Neural crest cell (in vitro differentiated cells): ENCODE results near the gene RPP14. TPM values are rescaled to one million over a fixed set of nuclear protein-coding genes. Genes with fewer than 3 reads are reported as not detected.

Experiments used
- DNase-seq: peaks from one replicate; pipeline ENCODE4 v3.0.0; 2021; ENCODE audit warnings: low read depth, mixed read lengths, low spot score
- H3K27ac Mint-ChIP-seq: one replicate; pipeline ENCODE4 v1.8.0; 2021; ENCODE audit warnings: mild to moderate bottlenecking, mixed read lengths; ENCODE audit not compliant: unreplicated experiment
- H3K27me3 Mint-ChIP-seq: 2 replicates; pipeline ENCODE4 v1.8.0; 2021; ENCODE audit warnings: low read depth, mild to moderate bottlenecking, mixed read lengths
- H3K36me3 Mint-ChIP-seq: 2 replicates; pipeline ENCODE4 v1.8.0; 2021; ENCODE audit warnings: low read depth, mild to moderate bottlenecking, mixed read lengths
- H3K4me1 Mint-ChIP-seq: 2 replicates; pipeline ENCODE4 v1.8.0; 2021; ENCODE audit warnings: mixed read lengths
- H3K4me3 Mint-ChIP-seq: one replicate; pipeline ENCODE4 v1.8.0; 2021; ENCODE audit warnings: mild to moderate bottlenecking, mixed read lengths
- H3K9me3 Mint-ChIP-seq: 2 replicates; pipeline ENCODE4 v1.8.0; 2021; ENCODE audit warnings: mixed read lengths
- total RNA-seq: library from RNA; stranded (reverse); gene quantifications from 2 replicates; pipeline ENCODE4 v1.2.1, GENCODE V29; 2021
- TF ChIP-seq, protein P1 (sequence below): fragments of 200-600 bp; sonication (generic); conservative IDR thresholded peaks from 2 replicates; pipeline ENCODE4 v1.5.0; 2021; ENCODE audit warnings: antibody characterized with exemption, mild to moderate bottlenecking

RPP14 gene
- total RNA-seq, 1 donor from 2014 or later, result 29.9 TPM

DNA sequence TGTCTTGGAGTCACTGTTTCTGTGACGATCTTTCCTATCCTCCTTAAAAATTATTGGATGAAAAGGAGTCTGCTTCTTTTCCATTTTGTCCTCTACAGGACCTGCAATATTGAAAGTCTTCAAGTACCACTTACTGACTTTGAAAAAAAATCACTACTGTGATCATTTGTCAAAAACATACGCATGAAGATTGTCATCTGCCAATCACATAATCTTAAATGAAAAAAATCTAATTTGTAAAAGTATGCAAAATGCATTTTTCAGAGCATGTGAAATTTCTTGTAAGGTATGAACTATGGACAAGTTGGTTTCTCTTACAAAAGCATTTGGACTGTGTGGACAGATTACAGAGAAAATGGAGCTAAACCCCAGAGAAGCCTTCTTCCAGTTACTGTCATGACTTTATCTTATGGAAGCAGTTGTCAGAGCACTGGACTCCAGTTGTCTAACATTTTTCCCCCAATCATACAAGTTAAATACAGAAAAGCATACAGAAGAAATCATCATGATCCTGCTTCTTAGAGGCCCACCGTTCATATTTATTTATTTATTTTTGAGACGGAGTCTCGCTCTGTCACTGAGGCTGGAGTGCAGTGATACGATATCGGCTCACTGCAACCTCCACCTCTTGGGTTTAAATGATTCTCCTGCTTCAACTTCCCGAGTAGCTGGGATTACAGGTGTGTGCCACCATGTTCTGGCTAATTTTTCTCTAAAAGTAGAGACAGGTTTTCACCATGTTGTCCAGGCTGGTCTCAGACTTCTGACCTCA, 23.3 kb downstream of the RPP14 start:
- TF ChIP-seq, protein P1, sequence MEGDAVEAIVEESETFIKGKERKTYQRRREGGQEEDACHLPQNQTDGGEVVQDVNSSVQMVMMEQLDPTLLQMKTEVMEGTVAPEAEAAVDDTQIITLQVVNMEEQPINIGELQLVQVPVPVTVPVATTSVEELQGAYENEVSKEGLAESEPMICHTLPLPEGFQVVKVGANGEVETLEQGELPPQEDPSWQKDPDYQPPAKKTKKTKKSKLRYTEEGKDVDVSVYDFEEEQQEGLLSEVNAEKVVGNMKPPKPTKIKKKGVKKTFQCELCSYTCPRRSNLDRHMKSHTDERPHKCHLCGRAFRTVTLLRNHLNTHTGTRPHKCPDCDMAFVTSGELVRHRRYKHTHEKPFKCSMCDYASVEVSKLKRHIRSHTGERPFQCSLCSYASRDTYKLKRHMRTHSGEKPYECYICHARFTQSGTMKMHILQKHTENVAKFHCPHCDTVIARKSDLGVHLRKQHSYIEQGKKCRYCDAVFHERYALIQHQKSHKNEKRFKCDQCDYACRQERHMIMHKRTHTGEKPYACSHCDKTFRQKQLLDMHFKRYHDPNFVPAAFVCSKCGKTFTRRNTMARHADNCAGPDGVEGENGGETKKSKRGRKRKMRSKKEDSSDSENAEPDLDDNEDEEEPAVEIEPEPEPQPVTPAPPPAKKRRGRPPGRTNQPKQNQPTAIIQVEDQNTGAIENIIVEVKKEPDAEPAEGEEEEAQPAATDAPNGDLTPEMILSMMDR, result no peak
- Mint-ChIP-seq H3K27ac (no peak overlapping the region), H3K36me3 (no peaks in the 10 kb centered on the region), H3K4me1 (peaks cover 11% of the 10 kb centered on the region), H3K4me3 (no peak overlapping the region), H3K27me3 (peaks cover 34% of the 10 kb centered on the region), H3K9me3 (no peaks in the 10 kb centered on the region)
- DNase-seq, result no peak

DNA sequence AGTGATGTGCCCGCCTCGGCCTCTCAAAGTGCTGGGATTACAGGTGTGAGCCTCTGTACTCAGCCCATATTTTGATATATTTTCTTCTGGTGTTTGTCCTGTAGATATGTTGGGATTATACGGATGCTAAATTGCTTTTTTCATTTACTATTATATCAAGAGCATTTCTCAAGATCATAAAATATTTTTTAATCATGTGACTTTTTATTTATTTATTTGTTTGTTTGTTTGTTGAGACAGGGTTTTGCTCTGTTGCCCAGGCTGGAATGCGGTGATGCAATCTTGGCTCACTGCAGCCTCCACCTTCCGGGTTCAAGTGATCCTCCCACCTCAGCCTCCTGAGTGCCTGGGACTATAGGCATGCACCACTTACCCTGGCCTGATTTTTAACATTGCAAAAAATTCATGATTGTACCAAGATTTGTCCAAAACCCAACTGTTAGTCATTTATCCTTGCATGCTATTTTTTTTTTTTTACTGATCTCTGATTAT, 23.9 kb downstream of the RPP14 start:
- no peak for DNase-seq
- no peak overlapping the region for H3K4me3 Mint-ChIP-seq

DNA sequence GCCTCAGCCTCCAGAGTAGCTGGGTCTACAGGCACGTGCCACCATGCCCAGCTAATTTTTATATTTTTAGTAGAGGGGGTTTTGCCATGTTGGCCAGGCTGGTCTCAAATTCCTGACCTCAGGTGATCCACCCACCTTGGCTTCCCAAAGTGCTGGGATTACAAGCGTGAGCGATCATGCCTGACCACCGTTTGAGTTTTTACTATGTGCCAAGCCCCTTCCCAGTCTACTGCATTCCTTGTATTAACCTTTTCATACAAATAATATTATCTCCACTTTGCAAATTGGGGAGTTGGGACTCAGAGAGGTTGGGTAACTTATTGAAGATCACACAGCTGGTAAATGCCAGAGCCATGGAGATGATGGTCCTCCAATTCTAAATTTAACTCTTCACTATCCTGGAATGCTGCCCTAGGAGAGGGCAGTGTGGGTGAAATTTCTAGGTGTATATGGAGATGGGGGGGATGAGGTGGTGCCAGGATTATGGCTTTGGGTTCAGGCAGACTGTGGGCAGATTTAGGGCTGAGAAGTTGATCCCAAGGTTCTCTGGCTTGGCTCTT, 25.6 kb downstream of the RPP14 start:
- no peak overlapping the region for H3K27ac Mint-ChIP-seq
- TF ChIP-seq, protein P1, result no peak
- H3K36me3 Mint-ChIP-seq, result no peaks in the 10 kb centered on the region
- H3K4me1 Mint-ChIP-seq, result peaks cover 23% of the 10 kb centered on the region
- peaks cover 51% of the 10 kb centered on the region for H3K27me3 Mint-ChIP-seq
- H3K4me3 Mint-ChIP-seq, result peak overlapping the region; percentile 81
- DNase-seq, result no peak
- H3K9me3 Mint-ChIP-seq, result no peaks in the 10 kb centered on the region

More for the DNA sequence above, 23.9 kb downstream of the RPP14 start:
- H3K27me3 Mint-ChIP-seq, result peaks cover 38% of the 10 kb centered on the region
- H3K4me1 Mint-ChIP-seq, result peaks cover 17% of the 10 kb centered on the region
- H3K27ac Mint-ChIP-seq, result no peak overlapping the region
- H3K36me3 Mint-ChIP-seq, result no peaks in the 10 kb centered on the region
- no peaks in the 10 kb centered on the region for H3K9me3 Mint-ChIP-seq
- TF ChIP-seq, protein P1, result no peak

DNA sequence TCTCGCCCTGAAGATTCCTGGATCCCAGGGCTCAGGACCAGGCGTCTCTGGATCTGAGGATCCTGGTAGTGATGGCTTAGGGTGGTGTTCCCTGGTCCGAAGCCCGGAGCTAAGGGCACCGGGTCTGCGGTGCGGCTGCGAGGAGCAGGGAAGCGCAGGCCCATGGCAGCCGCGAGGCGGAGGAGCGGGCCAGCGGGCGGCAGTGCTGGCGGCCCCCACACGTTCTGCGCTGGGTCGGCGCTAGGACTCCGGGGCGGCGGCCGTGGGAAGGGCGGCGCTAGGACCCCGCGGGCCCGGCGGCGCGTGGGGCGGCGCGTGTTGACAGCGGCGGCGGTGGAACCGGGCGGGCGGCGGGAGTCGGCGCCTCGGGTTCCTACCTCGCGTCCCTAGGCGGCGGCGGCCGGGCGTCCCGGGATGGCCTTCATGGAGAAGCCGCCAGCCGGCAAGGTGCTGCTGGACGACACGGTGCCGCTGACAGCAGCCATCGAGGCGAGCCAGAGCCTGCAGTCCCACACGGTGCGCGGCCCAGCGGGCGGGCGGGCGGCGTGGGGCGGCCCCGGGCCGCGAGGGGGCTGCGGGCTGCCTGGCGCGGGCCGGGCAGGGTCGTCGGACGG, 26.6 kb downstream of the RPP14 start, which contains the start of gene PXK:
PXK (plus strand) TSS at position 318 of the 614 bp plus-strand sequence; CDS start at position 415, 97 bp downstream.
- H3K4me1 Mint-ChIP-seq, result peaks cover 23% of the 10 kb centered on the region
- no peaks in the 10 kb centered on the region for H3K9me3 Mint-ChIP-seq
- DNase-seq, result peak; percentile 58
- H3K4me3 Mint-ChIP-seq, result peak within 1 kb of the TSS; percentile 92
- TF ChIP-seq, protein P1, result no peak
- H3K36me3 Mint-ChIP-seq, result no peaks in the 10 kb centered on the region
- H3K27ac Mint-ChIP-seq, result no peak within 1 kb of the TSS
- H3K27me3 Mint-ChIP-seq, result peaks cover 61% of the 10 kb centered on the region

DNA sequence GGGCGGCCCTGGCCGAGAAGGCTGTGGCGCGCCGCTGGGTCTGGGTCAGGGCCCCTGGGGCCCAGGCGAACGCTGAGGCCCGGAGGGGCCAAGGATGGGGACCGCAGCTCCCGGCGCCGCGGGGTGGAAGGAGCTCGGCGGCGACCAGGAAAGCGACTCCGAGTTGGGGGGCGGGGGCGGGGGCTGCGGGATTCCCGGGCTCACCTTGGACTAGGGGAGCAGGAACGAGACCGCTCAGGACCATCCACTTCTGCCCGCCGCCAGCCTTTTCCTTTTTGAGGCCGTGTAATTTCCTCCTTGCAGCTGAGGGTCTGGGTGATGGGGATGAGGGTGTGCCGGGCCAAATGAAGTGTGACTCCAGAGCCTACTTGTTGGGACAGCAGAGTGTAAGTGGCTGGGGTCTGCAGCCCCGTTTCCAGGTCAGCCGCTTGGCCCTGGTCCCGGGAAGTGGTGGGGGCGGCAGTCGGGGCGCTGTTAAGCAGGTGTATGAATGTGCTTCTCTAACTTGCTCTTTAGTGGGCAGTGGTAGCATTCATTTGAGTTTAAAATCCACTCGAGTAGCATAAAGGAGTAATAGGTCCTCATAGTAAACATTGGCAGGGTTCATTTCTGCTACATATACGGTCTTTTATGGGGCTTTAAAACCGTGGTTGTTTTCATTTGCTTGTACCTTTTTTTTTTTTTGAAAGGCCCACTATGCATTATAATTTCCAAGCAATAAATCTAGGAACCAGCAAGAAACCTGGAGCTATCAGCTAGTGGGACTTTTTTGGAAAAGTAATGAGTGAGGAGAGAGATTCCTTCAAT, 27.4 kb downstream of the RPP14 start:
- Mint-ChIP-seq H3K4me3 (peak overlapping the region; percentile 92), H3K4me1 (peaks cover 23% of the 10 kb centered on the region), H3K9me3 (no peaks in the 10 kb centered on the region), H3K27ac (no peak overlapping the region), H3K27me3 (peaks cover 62% of the 10 kb centered on the region), H3K36me3 (no peaks in the 10 kb centered on the region)
- TF ChIP-seq, protein P1, result no peak
- peak; percentile 12 for DNase-seq
